GM21447 (cell line): ENCODE measurements around the gene CFAP100.

Experiments used
- ATAC-seq: cut with Tn5 transposase; IDR thresholded peaks from one replicate; pipeline ENCODE4 v1.9.1; 2021; ENCODE audit not compliant: unreplicated experiment

Gene CFAP100

GRCh38 chr3:126373682-126374601, 20.8 kb upstream of the CFAP100 start:
- ATAC-seq = no peak

GRCh38 chr3:126375835-126376331, 18.8 kb upstream of the CFAP100 start:
- no peak for ATAC-seq

GRCh38 chr3:126376444-126376843, 18.3 kb upstream of the CFAP100 start:
- ATAC-seq = no peak

GRCh38 chr3:126377211-126377610, 17.5 kb upstream of the CFAP100 start:
- no peak for ATAC-seq

GRCh38 chr3:126378341-126378751, 16.4 kb upstream of the CFAP100 start:
- no peak for ATAC-seq

GRCh38 chr3:126380011-126380768, 14.5 kb upstream of the CFAP100 start:
- no peak for ATAC-seq

- ATAC-seq = no peak
Measured at GRCh38 chr3:126381966-126382365, 12.7 kb upstream of the CFAP100 start.

- ATAC-seq = peak; percentile 74
Measured at GRCh38 chr3:126389112-126389793, 5.5 kb upstream of the CFAP100 start.

- no peak for ATAC-seq
Measured at GRCh38 chr3:126389794-126390146, 4.9 kb upstream of the CFAP100 start.

GRCh38 chr3:126390201-126390600, 4.5 kb upstream of the CFAP100 start:
- ATAC-seq = no peak

- ATAC-seq = no peak
Measured at GRCh38 chr3:126390751-126391150, 4.0 kb upstream of the CFAP100 start.

GRCh38 chr3:126391631-126392030, 3.1 kb upstream of the CFAP100 start:
- no peak for ATAC-seq

- no peak for ATAC-seq
Measured at GRCh38 chr3:126392246-126392645, 2.5 kb upstream of the CFAP100 start.

- no peak for ATAC-seq
Measured at GRCh38 chr3:126393563-126393962, 1.1 kb upstream of the CFAP100 start.

GRCh38 chr3:126394977-126395321, 240 bp downstream of the CFAP100 start:
- no peak for ATAC-seq

- no peak for ATAC-seq
Measured at GRCh38 chr3:126395846-126396513, 1.3 kb downstream of the CFAP100 start.

GRCh38 chr3:126396536-126396935, 1.8 kb downstream of the CFAP100 start:
- no peak for ATAC-seq

GRCh38 chr3:126397610-126398422, 3.1 kb downstream of the CFAP100 start:
- no peak for ATAC-seq

- no peak for ATAC-seq
Measured at GRCh38 chr3:126398423-126399350, 4.0 kb downstream of the CFAP100 start.
